Pons (tissue), 1 donor: Measurements from ENCODE around the gene P4HTM.

Source experiments
- DNase-seq: peaks from one replicate; pipeline ENCODE4 v3.0.0-alpha.2; 2016; ENCODE audit warnings: low spot score

P4HTM gene, protein sequence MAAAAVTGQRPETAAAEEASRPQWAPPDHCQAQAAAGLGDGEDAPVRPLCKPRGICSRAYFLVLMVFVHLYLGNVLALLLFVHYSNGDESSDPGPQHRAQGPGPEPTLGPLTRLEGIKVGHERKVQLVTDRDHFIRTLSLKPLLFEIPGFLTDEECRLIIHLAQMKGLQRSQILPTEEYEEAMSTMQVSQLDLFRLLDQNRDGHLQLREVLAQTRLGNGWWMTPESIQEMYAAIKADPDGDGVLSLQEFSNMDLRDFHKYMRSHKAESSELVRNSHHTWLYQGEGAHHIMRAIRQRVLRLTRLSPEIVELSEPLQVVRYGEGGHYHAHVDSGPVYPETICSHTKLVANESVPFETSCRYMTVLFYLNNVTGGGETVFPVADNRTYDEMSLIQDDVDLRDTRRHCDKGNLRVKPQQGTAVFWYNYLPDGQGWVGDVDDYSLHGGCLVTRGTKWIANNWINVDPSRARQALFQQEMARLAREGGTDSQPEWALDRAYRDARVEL

DNA sequence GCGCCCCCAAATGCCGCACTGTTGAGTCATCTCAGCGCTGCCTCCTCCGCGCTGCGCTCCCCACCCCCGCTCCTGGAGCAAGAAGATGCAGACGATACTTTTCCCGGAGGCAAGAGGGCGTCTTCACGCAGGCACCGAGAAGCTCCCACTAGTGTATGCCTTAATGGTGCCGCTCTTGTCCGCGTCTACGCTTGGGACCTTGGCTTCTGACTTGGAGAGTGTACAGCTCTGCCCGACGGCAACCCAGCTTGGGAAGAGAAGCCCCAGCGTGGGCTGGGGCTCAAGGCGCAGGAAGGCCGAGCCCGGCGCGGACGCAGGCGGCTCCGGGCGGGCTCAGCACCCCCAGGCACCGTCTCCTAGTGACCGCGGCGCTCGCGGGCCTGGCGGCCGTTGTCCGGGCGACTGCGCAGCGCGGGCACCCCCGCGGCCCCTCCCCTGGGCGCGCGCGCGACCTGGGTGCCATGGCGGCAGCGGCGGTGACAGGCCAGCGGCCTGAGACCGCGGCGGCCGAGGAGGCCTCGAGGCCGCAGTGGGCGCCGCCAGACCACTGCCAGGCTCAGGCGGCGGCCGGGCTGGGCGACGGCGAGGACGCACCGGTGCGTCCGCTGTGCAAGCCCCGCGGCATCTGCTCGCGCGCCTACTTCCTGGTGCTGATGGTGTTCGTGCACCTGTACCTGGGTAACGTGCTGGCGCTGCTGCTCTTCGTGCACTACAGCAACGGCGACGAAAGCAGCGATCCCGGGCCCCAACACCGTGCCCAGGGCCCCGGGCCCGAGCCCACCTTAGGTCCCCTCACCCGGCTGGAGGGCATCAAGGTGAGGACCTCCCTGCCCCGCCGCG is at the start of gene P4HTM:
Gene P4HTM, plus strand, starts transcription at position 446 of the 840 bp plus-strand sequence. Its CDS starts 16 bp downstream, at position 462.
- peak; percentile 85 for DNase-seq

DNA sequence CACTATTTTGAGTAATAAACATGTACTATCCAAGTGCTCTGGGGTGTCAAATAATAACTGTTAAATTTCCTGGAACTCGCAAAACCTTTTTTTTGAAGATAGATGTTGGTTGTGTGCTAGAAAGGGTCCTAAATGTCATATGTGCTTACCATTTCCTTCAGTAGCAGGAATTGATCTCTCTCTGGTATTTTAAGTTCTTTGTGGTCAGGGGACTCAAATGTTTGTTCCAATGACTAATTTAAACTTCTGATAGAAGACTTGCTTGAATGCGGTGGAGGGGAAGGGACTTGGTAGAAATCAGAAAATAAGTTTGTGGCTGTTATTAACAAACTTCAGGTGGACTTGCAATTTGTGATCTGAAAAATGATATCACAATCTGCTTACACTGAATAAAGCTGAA is 44.6 kb upstream of the P4HTM start:
- no peak for DNase-seq

DNA sequence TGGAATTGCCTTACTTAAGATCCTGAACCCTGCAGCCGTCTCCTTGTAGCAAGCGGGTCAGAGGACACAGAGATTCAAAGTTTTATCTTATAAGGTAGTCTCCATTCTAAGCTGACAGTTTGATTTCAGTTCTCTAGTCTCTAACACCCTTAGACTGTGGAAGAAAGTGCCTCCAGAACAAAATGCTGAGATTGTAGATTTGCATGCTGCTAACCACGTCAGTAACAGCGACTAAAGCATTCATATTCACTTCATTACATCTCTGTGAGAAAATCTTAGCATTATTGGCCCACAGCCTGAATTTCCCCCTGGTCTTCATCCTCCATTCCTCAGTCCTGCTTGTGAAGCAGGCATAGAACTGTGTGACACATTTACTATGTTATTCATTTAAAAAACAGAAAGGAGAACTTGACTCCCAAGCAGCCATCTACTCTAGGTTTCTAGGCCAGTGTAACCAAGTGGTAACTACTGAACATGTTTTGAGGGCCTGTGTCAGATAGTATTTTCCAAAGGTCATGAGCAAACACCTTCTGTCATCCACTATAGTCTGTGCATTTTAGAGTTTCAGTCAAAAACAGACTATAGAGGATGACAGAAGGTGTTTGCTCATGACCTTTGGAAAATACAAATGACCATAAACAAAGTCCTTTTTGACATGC is 44.0 kb upstream of the P4HTM start:
- DNase-seq, result no peak

DNA sequence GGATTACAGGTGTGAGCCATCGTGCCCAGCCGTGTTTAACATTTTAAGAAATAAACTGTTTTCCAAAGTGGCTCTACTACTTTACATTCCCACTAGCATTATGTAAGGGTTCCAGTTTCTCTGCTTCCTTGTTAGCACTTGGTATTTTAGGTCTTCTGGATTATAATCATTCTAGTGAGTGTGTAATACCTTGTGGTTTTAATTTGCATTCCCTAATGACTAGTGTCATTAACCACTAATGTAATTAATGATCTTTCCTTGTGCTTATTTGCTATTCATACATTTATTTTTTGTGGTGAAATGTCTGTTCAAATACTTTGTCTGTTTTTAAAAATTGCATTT is 40.7 kb upstream of the P4HTM start:
- DNase-seq, result no peak

DNA sequence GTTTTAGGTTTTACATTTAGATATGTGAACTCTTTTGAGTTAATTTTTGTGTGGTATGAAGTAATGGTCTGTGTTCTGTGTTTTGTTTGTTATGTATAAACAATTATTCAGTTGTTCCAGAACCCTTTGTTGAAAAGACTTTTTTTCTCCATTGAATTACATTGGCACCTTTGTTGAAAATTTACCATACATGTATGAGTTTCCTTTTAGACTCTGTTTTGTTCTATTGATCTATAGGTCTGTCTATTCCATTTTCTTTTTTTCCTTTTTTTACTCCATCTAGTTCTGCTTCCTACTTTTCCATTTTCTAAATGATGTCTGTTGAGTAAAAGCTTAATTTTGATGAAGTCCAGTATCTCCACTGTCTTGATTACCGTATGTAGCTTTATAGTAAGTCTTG is 40.0 kb upstream of the P4HTM start:
- DNase-seq, result peak; percentile 79

DNA sequence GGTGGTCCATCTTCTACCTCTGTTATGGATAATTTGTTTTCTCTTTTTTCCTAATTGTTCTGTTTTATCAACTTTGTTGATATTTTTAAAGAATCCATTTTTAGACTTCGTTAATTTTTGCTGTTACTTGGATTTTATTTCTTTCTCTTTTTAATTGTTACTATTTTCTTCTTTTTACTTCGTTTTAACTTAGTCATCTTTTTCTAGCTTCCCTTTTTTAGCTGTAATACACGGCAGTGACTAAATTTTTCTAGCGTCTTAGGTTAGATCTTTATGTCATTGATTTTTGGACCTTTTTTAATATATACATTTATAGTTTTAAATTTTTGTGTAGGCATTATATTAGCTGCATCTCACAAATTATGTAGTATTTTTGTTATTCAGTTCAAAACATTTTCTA is 38.3 kb upstream of the P4HTM start:
- DNase-seq, result no peak

DNA sequence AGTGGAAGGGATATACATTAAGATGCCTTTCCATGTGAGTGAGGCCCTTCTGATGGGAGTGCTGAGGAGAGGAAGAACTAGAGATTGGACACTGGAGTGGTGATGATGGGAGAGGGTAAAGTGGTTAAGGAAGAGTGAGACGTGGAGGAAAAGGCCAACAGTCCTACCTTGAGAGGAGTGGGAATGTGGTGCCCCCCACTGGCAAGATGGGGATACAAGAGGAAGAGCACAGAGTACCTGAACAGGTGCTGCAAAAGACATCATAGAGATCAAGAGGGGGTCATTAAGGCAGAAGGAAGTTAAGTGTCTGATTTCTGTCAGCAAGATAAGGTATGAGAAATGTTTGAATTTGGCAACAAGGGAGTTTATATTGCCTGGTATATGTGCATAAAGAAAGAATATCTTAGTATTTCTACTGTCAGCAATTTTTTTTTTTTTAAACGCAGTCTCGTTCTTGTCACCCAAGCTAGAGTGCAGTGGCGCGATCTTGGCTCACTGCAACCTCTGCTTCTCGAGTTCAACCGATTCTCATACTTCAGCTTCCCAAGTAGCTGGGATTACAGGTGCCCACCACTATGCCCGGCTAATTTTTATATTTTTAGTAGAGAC is 37.4 kb upstream of the P4HTM start:
- peak; percentile 51 for DNase-seq

DNA sequence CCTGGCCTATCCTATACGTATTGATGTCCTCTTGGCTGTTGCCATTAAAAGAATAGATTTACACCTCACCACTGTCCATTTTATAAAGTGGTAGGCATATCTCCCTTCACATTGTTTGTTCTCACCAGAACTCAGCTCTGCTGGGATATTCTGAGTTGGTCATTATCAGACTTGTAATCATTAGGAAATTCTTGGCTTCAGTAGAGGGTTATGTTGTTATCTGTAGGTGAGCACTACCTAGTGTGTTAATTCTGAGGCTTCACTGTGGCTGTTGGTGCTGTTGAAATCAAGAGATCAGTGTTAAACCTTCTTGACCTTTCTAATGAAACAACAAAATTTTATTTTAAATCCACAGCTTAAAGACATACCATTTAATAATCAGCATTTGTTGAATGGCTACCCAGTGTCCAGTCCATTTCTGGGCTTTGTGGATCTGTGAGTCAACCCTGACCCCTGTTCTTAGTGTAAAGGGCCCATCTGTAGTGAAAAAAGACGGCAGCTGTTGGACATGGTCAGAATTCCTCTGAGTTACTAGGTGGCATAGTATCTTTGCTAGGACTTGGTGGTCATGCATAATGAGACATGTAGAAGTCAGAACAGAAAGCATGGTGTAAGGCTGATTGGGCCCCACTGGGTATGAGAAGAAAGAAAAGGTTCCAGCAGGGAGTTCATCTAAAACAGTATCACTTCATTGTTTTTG is 32.9 kb upstream of the P4HTM start:
- no peak for DNase-seq

DNA sequence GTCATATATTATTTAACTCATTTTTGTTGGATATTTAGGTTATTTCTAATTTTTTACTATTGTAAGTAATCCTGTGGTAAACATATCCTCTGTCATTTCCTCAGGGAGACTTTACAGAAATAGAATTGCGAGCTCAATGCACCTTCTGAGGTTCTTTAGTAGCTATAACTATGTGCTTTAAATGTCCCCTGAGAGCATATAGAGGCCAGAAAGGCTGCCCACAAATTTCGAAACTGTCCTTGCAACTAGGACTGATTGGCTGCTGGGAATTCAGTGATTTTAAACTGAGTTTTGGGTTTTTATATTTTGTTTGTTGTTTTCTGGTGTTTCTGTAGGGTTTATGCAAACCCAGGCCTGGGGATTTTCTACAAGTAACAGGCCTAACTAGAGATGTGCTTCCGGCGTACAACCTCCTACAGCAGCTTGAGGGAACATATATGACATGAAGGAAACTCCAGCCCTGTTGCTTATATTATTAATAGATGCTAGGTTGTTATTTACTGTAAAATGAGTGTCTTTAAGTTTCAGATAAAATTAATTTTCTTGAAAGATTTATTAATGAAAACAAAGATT is 29.1 kb upstream of the P4HTM start:
- DNase-seq, result no peak

DNA sequence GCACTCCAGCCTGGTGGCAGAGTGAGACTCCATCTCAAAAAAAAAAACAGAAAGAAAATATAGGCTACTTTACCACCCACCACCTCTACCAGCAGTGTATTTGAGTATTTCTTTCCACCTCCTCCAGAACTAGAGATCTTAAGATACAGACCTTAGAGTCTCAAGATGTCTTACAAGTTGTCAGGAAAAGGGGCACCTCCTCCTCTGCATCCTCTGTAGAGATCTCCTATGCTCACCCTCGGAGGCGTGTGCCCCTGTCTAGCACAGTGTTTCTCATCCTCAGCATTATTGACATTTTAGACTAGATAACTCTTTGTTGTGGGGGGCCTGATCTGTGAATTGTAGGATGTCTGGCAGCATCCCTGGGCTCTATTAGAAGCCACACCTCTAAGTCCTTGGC is 27.7 kb upstream of the P4HTM start:
- no peak for DNase-seq

DNA sequence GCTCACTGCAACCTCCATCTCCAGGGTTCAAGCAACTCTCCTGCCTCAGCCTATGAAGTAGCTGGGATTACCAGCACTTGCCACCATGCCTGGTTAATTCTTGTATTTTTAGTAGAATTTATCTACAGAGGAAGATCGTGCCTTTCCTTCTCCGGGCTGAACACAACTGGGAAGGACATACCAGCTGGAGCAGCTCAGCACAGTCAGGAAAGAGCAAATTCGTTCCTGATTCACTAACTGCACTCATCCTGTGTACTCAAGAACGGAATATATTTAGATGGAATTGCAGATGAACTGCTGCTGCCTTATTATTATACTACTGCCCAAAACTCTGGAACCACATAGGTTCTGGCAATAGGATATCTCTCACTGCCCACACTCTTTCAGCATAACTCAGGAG is 27.1 kb upstream of the P4HTM start:
- no peak for DNase-seq

DNA sequence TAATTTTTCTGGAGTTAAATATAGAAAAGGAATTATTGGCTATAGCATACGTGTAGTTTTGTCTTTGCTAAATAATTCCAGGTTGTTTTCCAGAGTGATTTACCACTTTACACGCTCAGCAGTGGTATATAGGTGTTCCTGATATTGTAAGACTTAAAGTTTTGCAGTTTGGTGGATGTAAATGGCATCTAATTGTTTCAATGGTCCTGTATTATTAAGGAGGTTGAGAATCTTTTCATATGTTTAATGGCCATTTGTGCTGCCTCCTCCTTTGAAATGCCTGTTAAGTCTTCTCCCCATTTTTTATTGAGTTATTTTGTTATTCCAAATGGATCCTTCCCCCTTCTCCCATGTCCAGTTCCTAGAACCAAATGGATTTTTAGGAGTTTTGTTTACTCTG is 26.4 kb upstream of the P4HTM start:
- no peak for DNase-seq

DNA sequence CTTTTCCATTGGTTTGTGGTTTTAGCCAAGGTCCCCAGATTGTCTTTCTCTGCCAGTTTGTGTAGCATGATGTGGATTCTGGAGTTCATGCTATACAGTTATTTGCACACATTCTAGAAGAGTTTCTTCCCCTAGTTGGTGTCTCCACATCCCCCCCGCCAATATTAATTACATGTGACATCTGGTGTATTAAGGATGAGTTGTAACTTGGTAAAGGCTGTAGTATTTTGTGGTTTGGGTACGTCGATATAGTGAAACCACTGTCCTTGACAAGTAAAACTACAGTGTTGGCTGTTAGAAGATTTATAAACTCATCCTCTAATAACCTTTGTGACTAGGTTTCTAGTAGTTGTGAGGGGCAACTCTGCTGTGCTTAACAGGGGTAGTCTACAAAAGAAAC is 23.7 kb upstream of the P4HTM start:
- DNase-seq, result no peak

DNA sequence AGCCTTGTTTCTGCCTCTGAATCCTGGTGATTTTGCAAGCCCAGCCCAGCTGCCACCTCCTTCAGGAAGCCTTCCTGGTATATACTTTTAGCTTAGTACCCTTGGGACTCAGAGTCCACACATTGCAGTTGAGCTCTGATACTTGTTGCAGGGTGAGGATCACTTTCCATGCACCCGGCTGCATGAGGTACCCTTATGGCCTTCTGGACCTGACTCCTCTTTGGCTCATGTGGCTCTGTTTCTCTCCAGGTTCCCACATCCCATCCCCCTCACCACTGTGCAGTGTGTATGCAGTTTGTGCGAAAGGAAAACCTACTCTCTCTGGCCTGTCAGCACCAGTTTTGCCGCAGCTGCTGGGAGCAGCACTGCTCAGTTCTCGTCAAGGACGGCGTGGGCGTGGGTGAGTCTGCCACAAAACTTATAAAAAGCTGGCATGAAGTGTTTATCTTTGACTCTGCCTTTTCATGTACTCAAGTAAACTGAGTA is 23.1 kb upstream of the P4HTM start:
- no peak for DNase-seq

DNA sequence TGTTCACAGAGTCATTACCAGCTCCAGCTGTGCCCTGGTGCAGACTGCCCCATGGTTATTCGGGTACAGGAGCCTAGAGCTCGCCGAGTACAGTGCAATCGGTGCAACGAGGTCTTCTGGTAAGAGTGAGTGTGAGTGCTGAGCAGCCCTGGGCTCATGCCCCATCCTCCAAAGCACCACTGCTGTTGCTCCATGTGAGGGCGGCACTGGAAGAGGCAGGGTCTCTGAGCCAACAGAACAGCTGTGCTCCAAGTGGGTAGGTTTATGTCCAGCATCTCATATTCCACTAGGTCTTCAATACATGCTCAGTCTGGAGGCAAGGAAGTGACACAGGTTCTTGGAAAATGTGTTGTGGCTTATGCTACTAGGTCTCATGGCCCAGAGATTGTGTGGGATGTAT is 19.5 kb upstream of the P4HTM start:
- no peak for DNase-seq

DNA sequence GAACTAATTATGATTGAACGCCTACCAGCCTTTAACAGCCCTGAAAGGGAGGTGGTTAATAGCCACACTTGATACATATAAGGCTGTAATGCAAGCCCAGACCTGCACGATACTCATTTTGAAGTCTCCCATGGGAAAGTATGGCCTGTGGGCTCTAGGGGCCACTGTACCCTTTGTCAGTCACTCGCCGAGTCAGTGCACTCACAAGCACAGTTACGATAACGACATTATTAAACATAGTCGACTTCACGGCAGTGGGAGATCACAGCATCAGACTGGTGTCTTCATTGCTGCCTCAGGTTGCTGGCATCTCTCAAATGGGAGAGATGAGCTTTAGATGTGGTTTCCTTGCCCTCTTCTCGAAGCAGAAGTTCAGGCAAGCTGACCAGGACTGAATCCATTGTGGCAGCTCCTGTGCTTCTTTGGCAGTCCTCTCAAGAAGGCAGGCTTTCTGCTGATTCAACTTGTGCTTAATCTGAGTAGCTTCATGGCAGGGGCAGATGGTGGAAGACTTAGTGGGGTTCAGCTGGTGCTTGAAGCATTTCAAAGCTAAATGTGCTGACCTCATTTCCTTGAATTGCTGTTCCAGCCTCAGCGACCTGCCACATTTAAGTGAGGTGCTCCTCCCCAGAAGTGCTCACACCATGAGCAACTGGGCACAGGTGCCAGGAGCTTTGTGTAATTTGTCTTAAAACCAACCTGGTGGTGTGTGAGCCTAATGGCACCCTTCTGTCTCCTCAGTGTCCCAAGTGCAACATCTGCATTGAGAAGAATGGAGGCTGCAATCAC is 15.8 kb upstream of the P4HTM start:
- DNase-seq, result no peak

DNA sequence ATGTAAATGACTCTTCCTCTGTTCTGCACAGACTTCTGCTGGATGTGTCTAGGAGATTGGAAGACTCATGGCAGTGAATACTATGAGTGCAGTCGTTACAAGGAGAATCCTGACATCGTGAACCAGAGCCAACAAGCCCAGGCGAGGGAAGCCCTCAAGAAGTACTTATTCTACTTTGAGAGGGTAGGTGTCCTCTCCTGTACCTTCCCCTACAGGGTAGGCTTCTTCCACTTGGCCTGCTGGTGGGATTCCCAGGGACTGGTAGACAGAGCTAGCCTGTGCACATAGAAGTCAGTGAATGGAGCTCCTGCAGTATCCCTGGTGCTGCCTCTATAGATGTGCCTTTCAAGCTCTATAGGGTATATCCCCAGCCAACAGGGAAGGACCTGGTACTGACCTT is 10.6 kb upstream of the P4HTM start:
- no peak for DNase-seq

DNA sequence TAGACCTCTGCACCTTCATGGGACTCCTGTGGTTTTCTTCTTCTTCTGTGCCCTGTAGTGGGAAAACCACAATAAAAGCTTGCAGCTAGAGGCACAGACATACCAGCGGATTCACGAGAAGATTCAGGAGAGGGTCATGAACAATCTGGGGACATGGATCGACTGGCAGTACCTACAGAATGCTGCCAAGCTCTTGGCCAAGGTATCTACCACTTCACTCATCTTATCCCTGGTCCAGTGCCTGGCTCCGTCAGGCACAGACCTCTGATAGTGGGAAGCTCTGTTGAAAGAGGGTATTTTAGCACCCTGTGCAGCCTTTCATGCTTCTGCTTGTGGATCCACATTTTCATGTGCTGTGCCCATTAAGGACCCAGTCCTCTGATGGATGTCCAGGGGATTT is 9.7 kb upstream of the P4HTM start:
- DNase-seq, result no peak

DNA sequence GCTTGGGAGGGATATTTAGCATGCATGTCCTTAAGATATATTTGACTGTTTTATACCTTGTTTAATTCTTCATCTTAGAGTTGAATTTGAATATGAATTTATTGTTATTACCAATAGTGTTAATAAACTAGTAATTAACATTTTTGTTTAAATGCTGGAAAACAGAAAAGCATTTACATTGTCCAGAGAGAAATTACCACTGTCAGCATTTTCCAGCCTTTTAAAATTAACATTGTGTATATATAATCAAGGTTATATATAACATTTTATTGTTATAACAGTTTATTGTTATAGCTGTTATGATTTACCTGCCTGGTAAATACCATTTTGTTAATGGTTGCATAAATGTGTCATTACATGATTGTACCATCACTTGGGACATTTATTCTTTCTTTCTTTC is 8.0 kb upstream of the P4HTM start:
- no peak for DNase-seq

DNA sequence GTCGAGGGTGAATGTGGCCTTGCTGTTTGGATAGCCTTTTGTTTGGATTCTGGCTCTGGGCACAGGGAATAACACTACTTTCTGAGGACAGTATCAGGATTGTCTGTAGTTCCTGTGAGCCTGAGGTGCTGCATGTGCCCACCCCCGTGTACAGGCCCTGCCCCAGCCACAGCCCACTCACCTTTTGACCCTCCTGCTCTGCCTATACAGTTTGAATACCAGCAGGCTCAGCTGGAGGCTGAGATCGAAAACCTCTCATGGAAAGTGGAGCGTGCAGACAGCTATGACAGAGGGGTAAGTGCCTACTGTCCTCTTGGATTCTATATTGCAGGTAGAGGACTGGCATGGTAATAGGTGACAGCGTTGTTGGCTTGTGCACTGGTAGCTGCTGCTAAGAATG is 7.4 kb upstream of the P4HTM start:
- no peak for DNase-seq
